Frontal cortex (tissue), 4 donors: Measurements from ENCODE around the gene DGCR8. TPM values are rescaled to one million over a fixed set of nuclear protein-coding genes. Genes with fewer than 3 reads are reported as not detected.

Experiments used
- DNase-seq, 2 donors: peaks; one replicate each; pipeline ENCODE4 v3.0.0; 2012; ENCODE audit warnings: low spot score in 2 of 2
- FAIRE-seq: peaks from 2 replicates; lab custom pipeline; 2012; peaks lifted over from hg19 to GRCh38; lab: Jason Lieb, UNC
- total RNA-seq: library from RNA; depleted of rRNA; stranded (reverse); fragments of >200 nt; gene quantifications from one replicate; pipeline ENCODE4 v1.2.3, GENCODE V29; 2014
- donor health status: control.
- donor health status: control.
- donor health status: control.

The DGCR8 gene
- total RNA-seq, 1 donor from 2014 or later: 42.8 TPM

- no peak for FAIRE-seq
- DNase-seq: peak in 1 of 2 donors; percentile 51
Observed at GRCh38 chr22:20106205-20106848, 26.3 kb downstream of the DGCR8 start.

DNA sequence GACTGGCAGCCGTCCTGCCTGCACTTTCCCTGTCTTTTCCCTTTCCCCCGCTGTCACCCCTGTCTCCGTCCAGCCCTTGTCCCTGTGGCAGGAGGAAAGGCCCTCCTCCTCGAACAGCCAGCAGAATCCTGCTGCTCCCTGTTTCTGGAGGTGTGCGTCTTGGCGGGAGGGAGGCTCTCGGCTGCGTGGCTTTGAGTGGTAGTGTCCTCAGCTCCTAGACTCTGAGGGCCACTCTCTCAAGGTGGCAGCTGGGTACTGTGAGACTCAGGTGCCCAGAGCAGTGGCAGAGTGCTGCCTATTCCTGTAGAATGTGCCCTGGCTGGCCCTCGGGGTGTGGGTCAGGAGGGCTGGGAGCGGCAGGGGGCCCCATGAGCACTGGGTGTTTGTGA is 26.8 kb downstream of the DGCR8 start:
- no peak for DNase-seq
- FAIRE-seq: no peak

DNA sequence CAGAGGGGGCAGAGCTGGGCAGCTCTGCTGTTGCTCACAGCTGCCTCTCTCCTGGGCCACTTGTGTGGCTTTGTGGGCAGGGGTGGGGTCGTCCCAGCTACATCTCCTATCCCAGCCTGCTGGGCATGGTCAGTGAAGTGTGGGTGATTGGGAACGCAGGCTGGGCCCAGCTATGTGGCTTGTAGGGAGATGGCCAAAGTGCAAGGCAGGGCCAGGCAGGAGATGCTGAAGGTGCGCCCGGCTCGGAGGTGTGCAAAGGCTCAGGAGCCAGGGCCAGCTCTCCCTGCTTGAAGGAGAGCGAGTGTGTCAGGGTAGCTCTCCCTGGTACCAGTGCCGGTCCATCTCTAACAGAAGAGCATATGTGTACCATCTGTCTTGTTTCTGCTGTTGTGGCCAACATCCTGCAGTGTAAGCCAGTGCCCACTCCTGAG is 27.4 kb downstream of the DGCR8 start:
- DNase-seq: no peak
- no peak for FAIRE-seq

- FAIRE-seq: no peak
Observed at GRCh38 chr22:20107951-20108756, 28.1 kb downstream of the DGCR8 start.

GRCh38 chr22:20108757-20109230 is 28.8 kb downstream of the DGCR8 start:
- DNase-seq (no peak), FAIRE-seq (no peak)

More at GRCh38 chr22:20107951-20108756, 28.1 kb downstream of the DGCR8 start:
- DNase-seq: no peak

DNA sequence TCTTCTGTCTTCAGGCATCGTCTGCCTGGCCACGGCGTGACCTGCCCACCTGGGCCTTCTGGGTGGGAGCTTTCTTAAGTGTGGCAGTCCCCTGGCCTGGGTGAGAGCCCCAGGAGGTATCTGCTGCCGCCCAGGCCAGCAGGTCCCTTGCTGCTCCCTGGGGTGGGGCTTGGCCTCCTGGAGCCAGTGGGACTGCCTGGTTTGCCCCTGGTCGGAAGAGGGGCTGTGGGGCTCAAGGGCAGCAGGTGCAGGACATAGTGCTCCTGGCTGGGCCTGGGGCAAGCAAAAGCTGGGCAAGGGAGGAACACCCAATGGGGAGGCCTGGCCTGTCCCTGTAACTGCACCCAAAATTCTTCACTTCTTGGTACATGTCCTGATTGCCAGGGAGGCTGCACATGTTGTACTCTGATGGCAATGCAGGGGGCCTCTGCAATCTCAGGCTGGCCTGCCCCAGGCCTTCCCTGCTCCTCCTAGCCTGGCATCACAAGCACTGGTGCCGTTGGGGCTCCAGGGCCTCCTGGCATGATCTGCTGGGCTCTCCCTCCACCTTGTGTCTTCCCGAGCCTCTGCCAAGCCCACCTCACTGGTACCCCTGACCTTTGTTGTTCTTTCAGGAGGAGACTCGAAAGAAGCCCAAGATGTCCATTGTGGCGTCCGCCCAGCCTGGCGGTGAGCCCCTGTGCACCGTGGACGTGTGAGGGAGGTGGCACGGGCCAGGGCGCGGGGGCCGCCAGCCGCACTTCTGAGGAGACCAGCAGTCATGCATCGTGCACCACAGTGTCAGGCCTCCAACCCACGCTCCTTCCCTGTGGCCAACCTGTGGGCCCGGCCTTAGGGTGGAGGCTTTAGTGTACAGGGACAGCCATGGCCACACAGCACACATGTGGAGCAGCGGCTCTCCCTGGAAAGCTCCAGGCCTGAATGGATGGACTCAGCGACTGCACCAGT is 29.6 kb downstream of the DGCR8 start:
- no peak for FAIRE-seq
- no peak for DNase-seq

DNA sequence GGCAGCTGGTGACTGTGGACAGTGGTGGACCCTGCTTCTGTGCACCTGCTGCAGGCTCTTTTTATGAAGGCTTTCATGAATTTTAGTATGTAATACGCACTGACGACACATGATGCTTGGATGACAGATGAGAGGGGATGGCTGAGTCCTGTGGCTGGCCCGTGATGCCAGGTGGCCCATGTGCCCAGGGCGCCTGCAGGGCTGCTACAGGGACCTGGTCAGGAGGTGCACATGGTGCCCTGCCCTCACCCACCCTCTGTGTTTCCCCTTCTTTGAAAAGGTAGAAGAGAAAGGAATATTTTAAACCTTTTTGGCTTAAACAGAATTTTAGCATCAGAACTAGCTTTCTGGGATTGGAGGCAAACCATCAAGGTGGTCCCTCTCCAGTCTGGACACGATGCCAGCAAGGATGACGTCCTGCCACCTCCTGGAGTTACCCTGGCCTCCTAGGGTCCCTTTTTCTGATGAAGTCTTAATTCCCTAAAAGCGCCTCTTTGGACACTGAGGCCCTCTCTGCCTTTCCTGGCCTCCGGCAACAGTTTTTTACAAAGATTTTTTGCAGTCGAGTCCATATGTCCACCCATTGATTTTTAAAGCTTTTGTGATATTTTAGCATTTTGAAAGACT is 30.4 kb downstream of the DGCR8 start:
- DNase-seq: no peak
- no peak for FAIRE-seq

- FAIRE-seq (no peak), DNase-seq (no peak)
Observed at GRCh38 chr22:20111045-20111688, 31.1 kb downstream of the DGCR8 start.

GRCh38 chr22:20111689-20112622 is 31.9 kb downstream of the DGCR8 start:
- no peak for FAIRE-seq
- no peak for DNase-seq

DNA sequence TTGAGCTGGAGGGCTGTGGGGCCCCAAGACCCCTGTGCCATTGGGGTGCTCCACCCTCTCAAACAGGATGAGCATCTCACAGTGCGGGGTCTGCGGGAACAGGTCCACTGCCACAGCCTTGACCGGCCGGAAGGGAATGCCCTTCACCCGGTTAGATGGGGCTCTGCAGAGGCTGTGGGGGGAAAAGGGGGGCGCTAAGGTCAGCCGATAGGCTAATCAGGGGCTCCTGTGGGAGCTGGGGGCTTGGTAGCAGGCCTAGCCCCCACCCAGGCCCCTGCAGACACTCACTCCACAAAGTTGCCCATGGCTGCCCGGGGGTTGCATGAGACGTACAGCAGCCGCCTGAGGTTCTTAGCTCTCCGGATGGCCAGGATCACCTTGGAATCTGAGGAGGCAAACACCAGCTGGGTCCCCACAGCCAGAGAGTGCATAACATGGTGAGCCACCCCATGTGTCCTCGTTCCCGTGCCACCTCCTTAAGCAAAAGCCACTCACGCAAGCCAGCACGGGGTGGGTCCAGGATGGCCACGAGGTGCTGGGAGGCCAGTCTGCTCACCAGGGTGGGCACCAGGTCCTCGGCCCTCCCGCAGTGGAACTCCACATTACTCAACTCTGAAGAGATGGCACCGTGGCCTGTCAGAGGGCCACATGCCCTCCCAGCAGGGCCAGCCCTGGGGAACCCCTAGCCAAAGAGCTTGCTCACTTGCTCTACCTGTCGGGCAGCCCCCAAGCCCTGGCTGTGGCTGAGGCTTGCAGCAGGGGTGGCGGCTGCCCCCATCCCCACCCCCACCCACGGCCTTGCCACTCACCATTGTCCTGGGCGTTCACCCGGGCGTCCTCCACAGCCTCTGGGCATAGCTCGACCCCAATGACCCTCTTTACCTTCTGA is 32.8 kb downstream of the DGCR8 start:
- no peak for DNase-seq
- FAIRE-seq: no peak

GRCh38 chr22:20113551-20114310 is 33.7 kb downstream of the DGCR8 start:
- DNase-seq: no peak
- FAIRE-seq: no peak

- FAIRE-seq (no peak), DNase-seq (no peak)
Observed at GRCh38 chr22:20114506-20115475, 34.8 kb downstream of the DGCR8 start.

GRCh38 chr22:20115691-20116375 is 35.8 kb downstream of the DGCR8 start, which contains the start of gene RANBP1:
RANBP1 (plus strand) TSS chr22:20116104; CDS start chr22:20116185, 81 bp downstream.
- DNase-seq (no peak), FAIRE-seq (no peak)

DNA sequence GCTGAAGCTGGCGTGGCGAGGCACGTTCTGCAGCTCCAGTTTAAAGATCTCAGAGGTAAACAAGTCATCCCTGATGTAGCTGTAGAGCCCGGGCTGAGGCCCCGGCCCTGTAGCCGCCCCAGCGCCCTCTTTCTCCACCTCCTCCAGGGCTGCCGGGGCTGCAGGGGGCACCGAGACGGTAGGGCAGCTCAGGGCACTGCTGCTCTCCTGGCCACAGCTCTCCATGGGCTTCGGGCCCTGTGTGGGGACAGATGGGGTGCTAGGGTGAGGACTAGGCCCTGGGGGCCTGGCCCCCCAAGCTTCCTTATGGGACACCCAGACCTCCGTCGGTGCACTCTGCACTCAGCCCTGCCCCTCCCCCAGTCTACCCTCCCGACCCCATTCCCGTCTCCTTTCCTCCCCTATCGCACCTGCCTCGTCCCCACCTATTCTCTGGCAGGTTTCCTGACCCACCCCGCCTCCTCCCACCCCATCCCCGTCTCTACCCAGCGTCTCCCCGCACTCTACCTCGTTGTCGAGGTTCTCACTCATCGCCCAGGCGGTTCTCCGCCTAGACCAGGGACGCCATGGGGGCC is 36.4 kb downstream of the DGCR8 start:
- DNase-seq (no peak), FAIRE-seq (no peak)
